Activated CD8-positive, alpha-beta T cell treated with anti-CD3 and anti-CD28 coated beads, Interleukin-2, amount 10 ng/mL, durations not matched to agents 7 days and 5 days (primary cell): ENCODE data around the gene ABCD4. TPM values are rescaled to one million over a fixed set of nuclear protein-coding genes. Genes with fewer than 3 reads are reported as not detected.
A peak's percentile ranks its signal among the peaks of the same experiment; 100 is the strongest.

Source experiments
- ATAC-seq: fragments of 150-1000 bp; cut with Tn5 transposase; one replicate; pipeline ENCODE4 v1.10.0; 2021; ENCODE audit warnings: moderate library complexity
- CTCF ChIA-PET: fragments of 350-600 bp; sonication (Branson Sonifier 250); formaldehyde crosslinking; loops from one replicate; lab custom pipeline; 2021; ENCODE audit warnings: antibody characterized with exemption; lab: Charles Lee
- POLR2A ChIA-PET: fragments of 350-600 bp; sonication (Branson Sonifier 250); formaldehyde crosslinking; loops from one replicate; lab custom pipeline; 2021; ENCODE audit warnings: antibody characterized with exemption; lab: Charles Lee
- DNase-seq: peaks from one replicate; pipeline ENCODE4 v3.0.0-alpha.2; 2020
- H3K27ac Mint-ChIP-seq: one replicate; pipeline ENCODE4 v1.8.0; 2021; ENCODE audit warnings: mild to moderate bottlenecking, mixed read lengths
- H3K27me3 Mint-ChIP-seq: one replicate; pipeline ENCODE4 v1.8.0; 2021; ENCODE audit warnings: low read depth, mixed read lengths
- H3K36me3 Mint-ChIP-seq: one replicate; pipeline ENCODE4 v1.8.0; 2021; ENCODE audit warnings: low read depth, mixed read lengths
- H3K4me1 Mint-ChIP-seq: one replicate; pipeline ENCODE4 v1.8.0; 2021; ENCODE audit warnings: low read depth, mixed read lengths
- H3K4me3 Mint-ChIP-seq: one replicate; pipeline ENCODE4 v1.8.0; 2021; ENCODE audit warnings: mild to moderate bottlenecking, mixed read lengths
- H3K9me3 Mint-ChIP-seq: one replicate; pipeline ENCODE4 v1.8.0; 2022; ENCODE audit warnings: mixed read lengths; ENCODE audit not compliant: insufficient read depth
- total RNA-seq, 2 experiments: library from RNA; stranded (reverse); gene quantifications; one replicate each; pipeline ENCODE4 v1.2.3, GENCODE V29; 2021

ABCD4 gene
- total RNA-seq, 2 experiments from 2014 or later: 41.9 to 43.2 TPM

DNA sequence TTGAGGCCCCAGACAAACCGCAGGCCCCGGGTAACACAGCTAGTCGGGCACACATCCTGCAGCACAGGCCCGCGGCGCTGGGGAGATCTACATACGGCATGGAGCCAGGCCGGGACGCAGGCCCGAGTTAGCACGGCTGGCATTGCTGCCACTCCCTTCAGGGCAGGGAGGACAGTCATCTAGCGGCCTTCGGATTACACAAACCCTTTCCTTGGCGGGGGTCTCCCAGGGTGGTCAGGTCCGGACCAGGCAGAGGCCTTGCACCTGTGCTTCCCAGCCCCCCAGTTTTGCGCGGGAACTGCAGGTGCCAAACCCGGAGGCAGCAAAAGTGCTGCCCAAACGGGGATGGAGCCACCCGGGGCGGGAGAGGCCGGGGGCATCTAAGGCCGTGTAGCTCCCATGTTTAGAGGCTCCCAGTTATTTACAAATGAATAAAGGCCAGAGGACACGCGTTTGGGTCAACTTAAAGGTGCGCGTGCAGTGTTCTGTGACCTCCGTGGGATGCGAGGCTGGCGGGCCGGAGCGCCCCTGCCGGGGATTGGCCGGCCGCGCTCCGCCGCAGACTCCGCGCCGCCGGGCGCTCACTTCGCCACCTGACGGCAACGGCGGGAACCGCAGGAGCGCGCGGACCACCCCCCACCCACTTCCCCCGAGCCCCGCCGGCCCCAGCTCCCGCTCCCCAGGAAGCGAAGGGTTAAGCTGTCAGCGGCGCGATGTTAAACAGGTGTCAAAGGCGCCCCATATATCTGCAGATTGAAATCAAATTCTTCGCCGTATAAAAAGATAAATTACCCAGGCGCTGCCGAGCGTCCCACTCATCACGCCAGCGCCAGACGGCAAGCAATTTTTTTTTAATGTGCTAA is 45.4 kb downstream of the ABCD4 start:
- Mint-ChIP-seq H3K4me3 (peak overlapping the region; percentile 76), H3K27me3 (peaks cover 19% of the 10 kb centered on the region), H3K9me3 (no peaks in the 10 kb centered on the region), H3K4me1 (peaks cover 9% of the 10 kb centered on the region), H3K36me3 (no peaks in the 10 kb centered on the region), H3K27ac (no peak overlapping the region)
- CTCF ChIA-PET: interaction anchor here (0.6 to 2.1 kb wide), 15 partner anchors 9 to 528 kb away, joined by 3 to 9 read pairs (median 3); partner anchors contain the start of gene ABCD4
- ATAC-seq: peak; percentile 92
- POLR2A ChIA-PET: interaction anchor here (1.1 kb wide), 1 partner anchor 11 kb away, joined by 3 read pairs; no protein-coding TSS in a partner anchor
- DNase-seq: peak; percentile 62

DNA sequence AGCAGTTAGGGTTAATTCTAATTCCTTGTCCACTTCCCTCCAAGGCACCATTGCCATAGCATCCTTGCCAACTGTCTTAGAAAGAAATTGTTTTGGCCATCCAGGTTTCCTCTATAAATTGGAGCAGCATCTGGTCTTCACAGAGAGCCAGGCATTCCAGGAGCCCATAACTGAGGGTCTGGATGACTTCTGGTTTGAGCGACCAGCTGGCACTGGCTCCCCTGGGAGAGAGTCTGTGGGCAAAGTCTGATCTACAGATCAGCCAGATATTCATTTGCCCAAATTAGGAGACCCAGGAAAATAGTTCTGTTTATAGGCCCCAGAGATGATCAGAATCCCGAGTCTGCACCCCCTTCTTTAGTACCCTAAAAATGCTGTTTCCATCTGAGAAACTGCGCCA is 47.5 kb downstream of the ABCD4 start:
- peaks cover 14% of the 10 kb centered on the region for H3K4me1 Mint-ChIP-seq
- no peaks in the 10 kb centered on the region for H3K36me3 Mint-ChIP-seq
- peaks cover 25% of the 10 kb centered on the region for H3K27me3 Mint-ChIP-seq
- H3K4me3 Mint-ChIP-seq: no peak overlapping the region
- H3K9me3 Mint-ChIP-seq: no peaks in the 10 kb centered on the region
- POLR2A ChIA-PET: no interaction called here
- H3K27ac Mint-ChIP-seq: no peak overlapping the region
- CTCF ChIA-PET: interaction anchor here (1.3 kb wide), 1 partner anchor 143 kb away, joined by 3 read pairs; no protein-coding TSS in a partner anchor
- DNase-seq (no peak), ATAC-seq (no peak)

DNA sequence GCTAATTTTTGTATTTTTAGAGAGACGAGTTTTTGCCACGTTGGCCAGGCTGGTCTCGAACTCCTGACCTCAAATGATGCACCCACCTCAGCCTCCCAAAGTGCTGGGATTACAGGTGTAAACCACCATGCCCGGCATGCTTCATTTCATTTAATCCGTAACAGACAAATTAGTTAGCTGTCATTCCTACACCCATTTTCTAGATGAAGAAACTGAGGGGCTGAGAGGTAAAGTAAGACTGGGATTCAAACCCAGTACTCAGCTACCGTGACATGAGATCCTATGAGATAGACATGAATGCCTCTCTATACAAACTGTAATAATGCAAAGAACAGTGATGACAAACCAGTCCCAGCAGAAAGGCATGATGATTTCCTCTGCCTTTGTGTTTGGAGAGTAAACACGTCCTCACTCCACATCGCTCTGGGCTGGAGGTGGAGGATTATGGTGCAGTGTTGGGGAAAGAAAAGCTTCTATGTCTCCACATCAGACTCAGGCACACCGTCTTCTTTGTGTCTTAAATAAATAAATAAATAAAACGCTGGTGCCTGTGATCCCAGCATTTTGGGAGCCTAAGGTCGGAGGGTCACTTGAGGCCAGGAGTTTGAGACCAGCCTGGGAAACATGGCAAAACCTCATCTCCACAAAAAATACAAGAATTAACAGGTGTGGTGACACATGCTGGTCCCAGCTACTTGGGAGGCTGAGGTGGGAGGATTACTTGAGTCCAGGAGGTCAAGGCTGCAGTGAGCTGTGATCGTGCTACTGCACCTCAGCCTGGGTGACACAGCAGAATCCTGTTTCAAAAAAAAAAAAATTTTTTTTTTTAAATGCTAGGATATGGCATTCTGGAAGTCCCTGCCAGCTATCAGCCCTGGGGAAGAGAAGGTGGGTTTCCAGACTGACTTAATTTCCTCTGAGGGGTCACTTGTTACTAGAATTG is 53.0 kb downstream of the ABCD4 start:
- H3K27me3 Mint-ChIP-seq: peaks cover 42% of the 10 kb centered on the region
- H3K4me3 Mint-ChIP-seq: no peak overlapping the region
- POLR2A ChIA-PET: no interaction called here
- peaks cover 5% of the 10 kb centered on the region for H3K4me1 Mint-ChIP-seq
- CTCF ChIA-PET: no interaction called here
- no peaks in the 10 kb centered on the region for H3K9me3 Mint-ChIP-seq
- no peaks in the 10 kb centered on the region for H3K36me3 Mint-ChIP-seq
- ATAC-seq (no peak), DNase-seq (no peak)
- no peak overlapping the region for H3K27ac Mint-ChIP-seq

DNA sequence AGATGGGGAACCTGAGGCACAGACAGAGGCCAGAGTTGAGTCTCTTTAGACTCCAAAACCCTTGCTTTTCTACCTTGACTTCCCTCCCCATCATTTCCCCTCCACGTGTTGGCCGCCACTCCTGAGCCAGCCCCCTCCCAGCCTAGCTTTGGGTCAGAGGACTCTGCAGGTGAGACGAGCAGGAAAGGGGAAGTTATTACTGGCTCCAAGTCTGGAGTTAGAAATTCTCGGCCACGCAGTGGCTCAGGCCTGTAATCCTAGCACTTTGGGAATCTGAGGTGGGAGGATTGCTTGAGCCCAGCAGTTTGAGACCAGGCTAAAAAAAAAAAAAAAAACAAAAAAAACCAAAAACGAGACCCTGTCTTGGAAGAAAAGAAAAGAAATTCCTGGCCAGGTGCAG is 54.7 kb downstream of the ABCD4 start:
- Mint-ChIP-seq H3K27me3 (peaks cover 54% of the 10 kb centered on the region), H3K9me3 (no peaks in the 10 kb centered on the region), H3K36me3 (no peaks in the 10 kb centered on the region), H3K4me1 (peaks cover 5% of the 10 kb centered on the region), H3K4me3 (no peak overlapping the region), H3K27ac (no peak overlapping the region)
- POLR2A ChIA-PET: no interaction called here
- CTCF ChIA-PET: interaction anchor here (1.2 kb wide), 2 partner anchors 9 to 136 kb away, joined by 3 read pairs; no protein-coding TSS in a partner anchor
- DNase-seq: no peak
- ATAC-seq: no peak

DNA sequence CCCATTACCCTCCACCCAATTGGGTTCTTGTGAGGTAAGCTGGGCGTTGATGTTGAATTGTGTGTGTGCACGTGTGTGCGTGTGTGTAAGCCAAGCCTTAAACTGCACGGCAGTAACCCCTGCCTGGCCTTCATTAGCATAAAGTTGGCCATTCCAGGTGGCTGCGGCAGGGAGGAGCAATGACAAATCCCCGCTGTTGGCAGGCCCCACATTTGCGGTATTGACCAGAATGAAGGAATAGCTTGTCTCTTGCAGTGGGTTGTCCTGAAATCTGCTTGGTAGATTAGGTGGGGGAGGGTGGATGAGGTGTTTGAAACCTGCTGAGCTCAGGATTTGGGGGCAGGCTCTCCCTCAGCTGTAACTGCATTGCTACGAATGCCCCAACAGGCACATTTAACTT is 56.2 kb downstream of the ABCD4 start:
- H3K36me3 Mint-ChIP-seq: no peaks in the 10 kb centered on the region
- H3K9me3 Mint-ChIP-seq: no peaks in the 10 kb centered on the region
- H3K4me1 Mint-ChIP-seq: peaks cover 11% of the 10 kb centered on the region
- DNase-seq (no peak), ATAC-seq (no peak)
- ChIA-PET POLR2A (no interaction called here), CTCF (interaction anchor here (0.7 to 1.7 kb wide), 3 partner anchors 11 to 501 kb away, joined by 3 to 7 read pairs (median 4); no protein-coding TSS in a partner anchor)
- no peak overlapping the region for H3K4me3 Mint-ChIP-seq
- H3K27ac Mint-ChIP-seq: no peak overlapping the region
- H3K27me3 Mint-ChIP-seq: peaks cover 63% of the 10 kb centered on the region

DNA sequence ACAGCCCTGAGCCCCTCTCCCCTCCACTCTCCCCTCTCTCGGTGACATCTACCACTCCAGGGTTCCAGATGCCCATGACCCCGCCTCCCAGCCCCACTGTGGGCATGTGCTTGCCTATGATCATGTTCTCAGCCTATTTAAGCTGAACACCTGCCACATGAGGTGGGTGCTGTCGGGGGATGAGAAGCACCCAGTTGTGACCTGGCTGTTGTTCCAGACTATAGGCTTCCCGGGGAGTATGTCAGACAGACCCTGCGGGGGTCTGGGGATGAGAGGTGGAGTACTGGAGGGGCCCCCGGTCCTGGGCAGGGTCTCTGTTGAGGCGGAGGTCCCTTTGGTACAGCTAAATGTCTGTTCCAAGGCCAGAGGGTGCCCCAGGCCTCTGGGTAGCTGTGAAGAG is 57.4 kb downstream of the ABCD4 start:
- Mint-ChIP-seq H3K27me3 (peaks cover 70% of the 10 kb centered on the region), H3K36me3 (no peaks in the 10 kb centered on the region), H3K4me1 (peaks cover 13% of the 10 kb centered on the region), H3K27ac (no peak overlapping the region), H3K9me3 (no peaks in the 10 kb centered on the region), H3K4me3 (no peak overlapping the region)
- no peak for DNase-seq
- POLR2A ChIA-PET: no interaction called here
- no peak for ATAC-seq
- CTCF ChIA-PET: no interaction called here

DNA sequence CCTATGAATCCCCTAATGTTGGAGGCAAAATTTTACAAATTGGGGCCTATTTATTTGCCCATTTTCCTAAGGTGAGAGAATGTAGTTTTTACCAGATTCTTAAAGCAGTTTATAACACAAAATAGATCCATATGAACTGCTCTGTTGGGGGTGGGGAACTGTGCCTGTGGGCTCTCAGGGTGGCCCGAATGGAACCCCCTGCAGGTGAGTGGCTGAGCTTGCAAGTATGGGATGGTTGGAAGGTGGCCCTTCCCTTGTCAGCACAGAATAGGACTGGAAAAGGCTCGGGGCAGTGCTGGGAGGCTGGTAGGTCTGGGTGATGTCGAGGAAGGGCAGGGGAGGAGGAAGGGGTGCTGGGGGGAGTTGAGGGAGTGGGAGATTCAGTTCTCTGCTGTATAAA is 58.6 kb downstream of the ABCD4 start:
- Mint-ChIP-seq H3K27me3 (peaks cover 71% of the 10 kb centered on the region), H3K36me3 (no peaks in the 10 kb centered on the region), H3K27ac (no peak overlapping the region), H3K4me3 (no peak overlapping the region), H3K9me3 (no peaks in the 10 kb centered on the region), H3K4me1 (peaks cover 13% of the 10 kb centered on the region)
- ChIA-PET CTCF (no interaction called here), POLR2A (no interaction called here)
- no peak for DNase-seq
- ATAC-seq: no peak

DNA sequence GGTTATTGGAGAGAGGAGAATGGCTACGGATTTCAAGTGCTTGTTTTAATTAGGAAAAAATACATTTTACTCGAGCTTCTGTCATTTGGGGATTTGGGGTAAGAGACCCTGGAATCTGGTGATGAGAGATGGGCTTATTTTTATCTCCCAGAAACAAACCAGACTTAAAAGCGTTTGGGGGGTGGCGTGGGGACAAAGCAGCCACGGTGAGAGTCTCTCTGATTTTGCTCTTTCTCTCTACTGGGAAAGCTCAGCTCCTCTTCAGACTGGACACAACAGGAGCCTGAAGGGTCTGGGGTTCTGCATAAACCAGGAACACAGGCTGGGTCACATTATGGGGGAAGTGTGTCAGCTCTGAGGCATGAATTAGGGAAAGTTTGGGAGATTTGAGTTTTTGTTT is 59.7 kb downstream of the ABCD4 start:
- ATAC-seq (no peak), DNase-seq (no peak)
- ChIA-PET CTCF (interaction anchor here (1.2 kb wide), 1 partner anchor 9 kb away, joined by 3 read pairs; no protein-coding TSS in a partner anchor), POLR2A (no interaction called here)
- Mint-ChIP-seq H3K36me3 (no peaks in the 10 kb centered on the region), H3K4me1 (peaks cover 13% of the 10 kb centered on the region), H3K27me3 (peaks cover 81% of the 10 kb centered on the region), H3K27ac (no peak overlapping the region), H3K9me3 (no peaks in the 10 kb centered on the region), H3K4me3 (no peak overlapping the region)

DNA sequence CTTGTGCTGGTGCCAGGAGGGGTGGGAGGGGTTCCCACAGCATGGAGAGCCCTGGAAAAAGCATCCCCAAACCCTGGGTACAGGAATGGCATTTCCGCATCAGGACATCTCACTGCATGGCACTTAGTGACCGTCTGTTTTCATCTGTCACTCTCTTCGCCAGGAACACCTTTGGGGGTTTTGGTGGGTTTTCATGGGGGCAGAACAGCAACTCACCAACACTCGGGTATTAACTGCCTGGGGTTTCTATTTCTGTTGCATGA is 60.0 kb downstream of the ABCD4 start:
- Mint-ChIP-seq H3K4me1 (peaks cover 13% of the 10 kb centered on the region), H3K4me3 (no peak overlapping the region), H3K9me3 (no peaks in the 10 kb centered on the region), H3K36me3 (no peaks in the 10 kb centered on the region), H3K27ac (no peak overlapping the region), H3K27me3 (peaks cover 81% of the 10 kb centered on the region)
- CTCF ChIA-PET: interaction anchor here (1.2 kb wide), 1 partner anchor 9 kb away, joined by 3 read pairs; no protein-coding TSS in a partner anchor
- POLR2A ChIA-PET: no interaction called here
- ATAC-seq (no peak), DNase-seq (no peak)

DNA sequence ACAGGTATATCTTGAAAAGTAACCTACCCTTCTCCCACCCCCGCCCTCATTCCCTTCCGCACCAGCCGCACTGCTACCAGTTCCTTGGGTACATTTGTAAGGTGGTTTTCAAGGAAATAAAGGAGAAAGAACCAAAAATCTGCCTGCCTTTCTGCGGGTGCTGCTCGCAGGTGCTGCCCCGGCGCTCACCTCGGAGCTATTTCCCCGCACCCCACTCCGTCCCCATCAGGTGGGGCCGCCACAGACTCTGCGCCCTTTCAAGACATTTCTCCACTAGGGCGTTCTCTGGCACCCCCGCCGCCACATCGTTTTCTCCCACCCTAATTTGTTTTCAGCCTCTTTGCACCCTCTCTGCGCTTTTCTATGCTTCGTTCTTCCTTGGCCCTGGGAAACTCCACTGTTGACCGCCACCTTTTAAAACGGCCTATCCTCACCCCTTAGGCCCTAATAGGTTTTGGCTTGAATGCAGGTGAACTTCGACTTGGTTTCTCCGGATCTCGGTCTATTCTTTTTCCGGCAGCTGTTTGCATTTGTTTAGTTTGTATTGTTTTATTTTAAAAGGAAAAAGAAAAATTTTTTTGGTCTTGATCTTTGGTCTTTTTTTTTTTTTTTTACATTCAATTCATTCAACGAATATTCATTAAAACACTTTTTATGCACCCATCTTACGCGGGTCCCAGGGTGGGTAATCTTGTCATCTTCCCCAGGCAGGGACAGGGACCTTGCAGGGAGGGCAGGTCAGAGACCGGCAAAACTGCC is 60.5 kb downstream of the ABCD4 start:
- CTCF ChIA-PET: interaction anchor here (1.2 to 2.2 kb wide), 2 partner anchors 10 to 15 kb away, joined by 3 to 6 read pairs; no protein-coding TSS in a partner anchor
- no peaks in the 10 kb centered on the region for H3K9me3 Mint-ChIP-seq
- POLR2A ChIA-PET: no interaction called here
- no peaks in the 10 kb centered on the region for H3K36me3 Mint-ChIP-seq
- DNase-seq: no peak
- H3K4me3 Mint-ChIP-seq: no peak overlapping the region
- H3K27ac Mint-ChIP-seq: no peak overlapping the region
- no peak for ATAC-seq
- H3K27me3 Mint-ChIP-seq: peaks cover 82% of the 10 kb centered on the region
- H3K4me1 Mint-ChIP-seq: peaks cover 13% of the 10 kb centered on the region

DNA sequence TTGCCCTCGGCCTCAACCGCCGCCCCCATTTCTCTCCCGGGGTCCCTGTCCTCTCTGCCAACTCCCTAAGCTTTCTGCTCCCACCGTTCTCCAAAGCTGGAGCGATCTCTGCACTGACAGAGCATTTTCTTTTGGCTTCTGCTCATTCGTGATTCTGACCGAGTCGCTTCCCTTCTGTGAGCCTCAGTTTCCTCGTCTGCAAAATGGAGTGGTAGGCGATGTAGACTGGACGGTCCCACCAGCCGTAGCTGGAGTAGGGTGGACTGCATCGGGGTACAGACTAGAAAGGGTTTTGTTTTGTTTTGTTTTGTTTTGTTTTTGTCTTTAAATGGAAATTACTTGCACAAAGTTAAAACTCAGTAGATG is 61.1 kb downstream of the ABCD4 start:
- Mint-ChIP-seq H3K36me3 (no peaks in the 10 kb centered on the region), H3K4me3 (peak overlapping the region; percentile 22), H3K27me3 (peaks cover 76% of the 10 kb centered on the region), H3K27ac (no peak overlapping the region), H3K9me3 (no peaks in the 10 kb centered on the region), H3K4me1 (peaks cover 13% of the 10 kb centered on the region)
- CTCF ChIA-PET: interaction anchor here (2.2 kb wide), 1 partner anchor 16 kb away, joined by 6 read pairs; no protein-coding TSS in a partner anchor
- POLR2A ChIA-PET: no interaction called here
- no peak for ATAC-seq
- DNase-seq: no peak
